HL-60 (cell line): Measurements from ENCODE around the gene SMC4.

ENCODE experiments used
- GABPA ChIP-seq: IDR thresholded peaks from 2 replicates; pipeline ENCODE4 v1.6.1; 2012; ENCODE audit warnings: low read depth
- POLR2AphosphoS5 ChIP-seq: IDR thresholded peaks from 2 replicates; pipeline ENCODE4 v1.6.1; 2012; ENCODE audit warnings: low read depth
- TF ChIP-seq, protein P1 (sequence below): IDR thresholded peaks from 2 replicates; pipeline ENCODE4 v1.6.1; 2012; ENCODE audit warnings: low read depth; ENCODE audit not compliant: insufficient replicate concordance
- TF ChIP-seq, protein P2 (sequence below): IDR thresholded peaks from one replicate; pipeline ENCODE4 v1.5.1; 2011; ENCODE audit warnings: low read length, control low read depth, inconsistent platforms; ENCODE audit not compliant: insufficient read depth

GRCh38 chr3:160427832-160428424, 28.5 kb downstream of the SMC4 start:
- TF ChIP-seq, protein P1, sequence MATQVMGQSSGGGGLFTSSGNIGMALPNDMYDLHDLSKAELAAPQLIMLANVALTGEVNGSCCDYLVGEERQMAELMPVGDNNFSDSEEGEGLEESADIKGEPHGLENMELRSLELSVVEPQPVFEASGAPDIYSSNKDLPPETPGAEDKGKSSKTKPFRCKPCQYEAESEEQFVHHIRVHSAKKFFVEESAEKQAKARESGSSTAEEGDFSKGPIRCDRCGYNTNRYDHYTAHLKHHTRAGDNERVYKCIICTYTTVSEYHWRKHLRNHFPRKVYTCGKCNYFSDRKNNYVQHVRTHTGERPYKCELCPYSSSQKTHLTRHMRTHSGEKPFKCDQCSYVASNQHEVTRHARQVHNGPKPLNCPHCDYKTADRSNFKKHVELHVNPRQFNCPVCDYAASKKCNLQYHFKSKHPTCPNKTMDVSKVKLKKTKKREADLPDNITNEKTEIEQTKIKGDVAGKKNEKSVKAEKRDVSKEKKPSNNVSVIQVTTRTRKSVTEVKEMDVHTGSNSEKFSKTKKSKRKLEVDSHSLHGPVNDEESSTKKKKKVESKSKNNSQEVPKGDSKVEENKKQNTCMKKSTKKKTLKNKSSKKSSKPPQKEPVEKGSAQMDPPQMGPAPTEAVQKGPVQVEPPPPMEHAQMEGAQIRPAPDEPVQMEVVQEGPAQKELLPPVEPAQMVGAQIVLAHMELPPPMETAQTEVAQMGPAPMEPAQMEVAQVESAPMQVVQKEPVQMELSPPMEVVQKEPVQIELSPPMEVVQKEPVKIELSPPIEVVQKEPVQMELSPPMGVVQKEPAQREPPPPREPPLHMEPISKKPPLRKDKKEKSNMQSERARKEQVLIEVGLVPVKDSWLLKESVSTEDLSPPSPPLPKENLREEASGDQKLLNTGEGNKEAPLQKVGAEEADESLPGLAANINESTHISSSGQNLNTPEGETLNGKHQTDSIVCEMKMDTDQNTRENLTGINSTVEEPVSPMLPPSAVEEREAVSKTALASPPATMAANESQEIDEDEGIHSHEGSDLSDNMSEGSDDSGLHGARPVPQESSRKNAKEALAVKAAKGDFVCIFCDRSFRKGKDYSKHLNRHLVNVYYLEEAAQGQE = no peak
- TF ChIP-seq, protein P2, sequence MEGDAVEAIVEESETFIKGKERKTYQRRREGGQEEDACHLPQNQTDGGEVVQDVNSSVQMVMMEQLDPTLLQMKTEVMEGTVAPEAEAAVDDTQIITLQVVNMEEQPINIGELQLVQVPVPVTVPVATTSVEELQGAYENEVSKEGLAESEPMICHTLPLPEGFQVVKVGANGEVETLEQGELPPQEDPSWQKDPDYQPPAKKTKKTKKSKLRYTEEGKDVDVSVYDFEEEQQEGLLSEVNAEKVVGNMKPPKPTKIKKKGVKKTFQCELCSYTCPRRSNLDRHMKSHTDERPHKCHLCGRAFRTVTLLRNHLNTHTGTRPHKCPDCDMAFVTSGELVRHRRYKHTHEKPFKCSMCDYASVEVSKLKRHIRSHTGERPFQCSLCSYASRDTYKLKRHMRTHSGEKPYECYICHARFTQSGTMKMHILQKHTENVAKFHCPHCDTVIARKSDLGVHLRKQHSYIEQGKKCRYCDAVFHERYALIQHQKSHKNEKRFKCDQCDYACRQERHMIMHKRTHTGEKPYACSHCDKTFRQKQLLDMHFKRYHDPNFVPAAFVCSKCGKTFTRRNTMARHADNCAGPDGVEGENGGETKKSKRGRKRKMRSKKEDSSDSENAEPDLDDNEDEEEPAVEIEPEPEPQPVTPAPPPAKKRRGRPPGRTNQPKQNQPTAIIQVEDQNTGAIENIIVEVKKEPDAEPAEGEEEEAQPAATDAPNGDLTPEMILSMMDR = no peak
- no peak for TF ChIP-seq GABPA
- TF ChIP-seq POLR2AphosphoS5 = peak; percentile 46
